ENCODE data around the gene FHIT.
"Not testable (repeated sequence)": the region's sequence is repeated elsewhere in the genome, so short reads cannot be mapped to it uniquely, and the experiment has no call there.

GRCh38 chr3:59802453-59802852, 1448.8 kb downstream of the FHIT start:
- TF ChIP-seq CTCF (IDR thresholded peaks at IDR 0.05; ENCODE audit: poor library complexity); EZH2phosphoT487 (IDR thresholded peaks at IDR 0.05; ENCODE audit: low read depth, severe bottlenecking, unreplicated experiment); EZH2 (IDR thresholded peaks at IDR 0.05; ENCODE audit: borderline replicate concordance): not testable (repeated sequence)

Measured in hepatocyte (in vitro differentiated cells).